ENCODE measurements around the gene SNAPC4.

SNAPC4 gene

GRCh38 chr9:136379891-136380290, 20.1 kb downstream of the SNAPC4 start:
- TF ChIP-seq CTCF (IDR thresholded peaks at IDR 0.05): no peak

DNA sequence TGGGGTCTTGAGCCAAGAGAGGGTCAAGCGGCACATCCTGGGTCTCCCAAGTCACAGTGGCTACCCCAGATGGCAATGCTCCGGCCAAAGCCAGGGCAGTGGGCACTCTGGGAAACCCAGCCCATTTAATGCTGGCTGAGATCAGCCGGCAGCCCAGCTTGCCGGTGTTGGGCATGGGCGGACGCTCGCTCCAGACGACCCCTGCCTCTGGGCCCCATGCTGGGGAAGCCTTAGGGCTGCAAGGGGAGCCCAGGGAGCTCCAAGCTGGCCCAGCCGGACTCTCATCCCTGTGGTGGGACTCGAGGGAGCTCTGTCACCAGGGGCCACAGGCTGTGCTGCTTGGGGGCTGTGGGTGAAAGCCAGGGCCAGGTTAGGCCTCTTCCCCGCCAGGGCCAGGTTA, 20.6 kb downstream of the SNAPC4 start:
- TF ChIP-seq CTCF (IDR thresholded peaks at IDR 0.05): no peak

GRCh38 chr9:136379003-136379287, 21.0 kb downstream of the SNAPC4 start:
- no peak for TF ChIP-seq CTCF (IDR thresholded peaks at IDR 0.05)

- TF ChIP-seq CTCF (IDR thresholded peaks at IDR 0.05): no peak
Measured at GRCh38 chr9:136378170-136379002, 21.6 kb downstream of the SNAPC4 start.

GRCh38 chr9:136377341-136378169, 22.4 kb downstream of the SNAPC4 start:
- TF ChIP-seq CTCF (IDR thresholded peaks at IDR 0.05): no peak

GRCh38 chr9:136376457-136376856, 23.5 kb downstream of the SNAPC4 start:
- no peak for TF ChIP-seq CTCF (IDR thresholded peaks at IDR 0.05)

- no peak for TF ChIP-seq CTCF (IDR thresholded peaks at IDR 0.05)
Measured at GRCh38 chr9:136375096-136375495, 24.9 kb downstream of the SNAPC4 start.

All from LNCAP (cell line).